ENCODE results near the gene RD3L. TPM values are rescaled to one million over a fixed set of nuclear protein-coding genes. Genes with fewer than 3 reads are reported as not detected.

RD3L gene
- total and polyA plus RNA-seq, 2 experiments from 2014 or later: not detected

GRCh38 chr14:103898711-103899110, 43.6 kb downstream of the RD3L start (continued):
- TF ChIP-seq ZNF462 (CRISPR knock-in tag; IDR thresholded peaks at IDR 0.05) (no peak), NANOG (IDR thresholded peaks at IDR 0.05; ENCODE audit: borderline replicate concordance) (no peak), EZH2phosphoT487 (IDR thresholded peaks at IDR 0.05; ENCODE audit: unreplicated experiment) (no peak), EZH2 (IDR thresholded peaks at IDR 0.05; ENCODE audit: low read depth, unreplicated experiment) (no peak), ZNF114 (CRISPR knock-in tag; IDR thresholded peaks at IDR 0.05) (no peak), JUNB (IDR thresholded peaks at IDR 0.05; ENCODE audit: unreplicated experiment) (no peak), POLR2AphosphoS5 (IDR thresholded peaks at IDR 0.05; ENCODE audit: low read depth) (no peak)

- ATAC-seq (no peak), DNase-seq (ENCODE audit: low spot score) (no peak)
- Histone ChIP-seq H3K4me1 (ENCODE audit: insufficient read depth) (no peaks in the 10 kb centered on the region), H3K27ac (ENCODE audit: low read depth) (no peak overlapping the region), H4K20me1 (replicated peaks; ENCODE audit: insufficient read depth) (no peaks in the 10 kb centered on the region), H3K4me3 (no peak overlapping the region), H3F3A (replicated peaks; ENCODE audit: low read depth) (no peaks in the 10 kb centered on the region), H3K27me3 (ENCODE audit: insufficient read depth) (no peaks in the 10 kb centered on the region), H2AFZ (no peak overlapping the region), H3K4me2 (no peak overlapping the region), H3K9me2 (ENCODE audit: insufficient read depth) (no peaks in the 10 kb centered on the region), H3K36me3 (ENCODE audit: insufficient read depth) (no peaks in the 10 kb centered on the region), H3K79me2 (replicated peaks; ENCODE audit: insufficient read depth) (no peaks in the 10 kb centered on the region)
- H3K4me1 Mint-ChIP-seq: peaks cover 6% of the 10 kb centered on the region; the same call in 2 of the 3 replicates
- H3K4me3 Mint-ChIP-seq: no peak overlapping the region; the same call in 2 of the 3 replicates
- peaks cover 5% of the 10 kb centered on the region; the same call in 2 of the 3 replicates for H3K36me3 Mint-ChIP-seq (ENCODE audit: low read depth)
- peaks cover 19% of the 10 kb centered on the region for H3K27me3 Mint-ChIP-seq (ENCODE audit: insufficient read depth, low read depth, poor library complexity)
- peaks cover 10% of the 10 kb centered on the region for H3K9me3 Mint-ChIP-seq
- H3K27ac Mint-ChIP-seq: no peak overlapping the region
- TF ChIP-seq JUNB (IDR thresholded peaks at IDR 0.05; ENCODE audit: unreplicated experiment) (no peak), ETS1 (IDR thresholded peaks at IDR 0.05) (no peak), STAT1 (IDR thresholded peaks at IDR 0.05; ENCODE audit: unreplicated experiment) (no peak), CTCF (conservative IDR thresholded peaks at IDR 0.05; ENCODE audit: low read depth in 2 of 2) (no peak), CREB1 (CRISPR knock-in tag; IDR thresholded peaks at IDR 0.05; ENCODE audit: low read depth) (no peak), REST (IDR thresholded peaks at IDR 0.05; ENCODE audit: unreplicated experiment) (no peak), ZNF114 (CRISPR knock-in tag; IDR thresholded peaks at IDR 0.05) (no peak), POLR2AphosphoS5 (IDR thresholded peaks at IDR 0.05; ENCODE audit: low read depth) (no peak), NANOG (IDR thresholded peaks at IDR 0.05; ENCODE audit: borderline replicate concordance) (no peak), ZNF331 (CRISPR knock-in tag; IDR thresholded peaks at IDR 0.05; ENCODE audit: low read depth) (no peak), EZH2phosphoT487 (IDR thresholded peaks at IDR 0.05; ENCODE audit: unreplicated experiment) (no peak)
Measured at GRCh38 chr14:103898204-103898603, 44.1 kb downstream of the RD3L start.

Data from GM23338 (cell line).